GM21528 (cell line): Measurements from ENCODE around the gene USP9X.
"Not testable (repeated sequence)": the region's sequence is repeated elsewhere in the genome, so short reads cannot be mapped to it uniquely, and the experiment has no call there.

Experiments used
- ATAC-seq: cut with Tn5 transposase; IDR thresholded peaks from one replicate; pipeline ENCODE4 v1.9.1; 2021; ENCODE audit warnings: mild to moderate bottlenecking, moderate library complexity; ENCODE audit not compliant: unreplicated experiment, low FRiP score

The USP9X gene, protein sequence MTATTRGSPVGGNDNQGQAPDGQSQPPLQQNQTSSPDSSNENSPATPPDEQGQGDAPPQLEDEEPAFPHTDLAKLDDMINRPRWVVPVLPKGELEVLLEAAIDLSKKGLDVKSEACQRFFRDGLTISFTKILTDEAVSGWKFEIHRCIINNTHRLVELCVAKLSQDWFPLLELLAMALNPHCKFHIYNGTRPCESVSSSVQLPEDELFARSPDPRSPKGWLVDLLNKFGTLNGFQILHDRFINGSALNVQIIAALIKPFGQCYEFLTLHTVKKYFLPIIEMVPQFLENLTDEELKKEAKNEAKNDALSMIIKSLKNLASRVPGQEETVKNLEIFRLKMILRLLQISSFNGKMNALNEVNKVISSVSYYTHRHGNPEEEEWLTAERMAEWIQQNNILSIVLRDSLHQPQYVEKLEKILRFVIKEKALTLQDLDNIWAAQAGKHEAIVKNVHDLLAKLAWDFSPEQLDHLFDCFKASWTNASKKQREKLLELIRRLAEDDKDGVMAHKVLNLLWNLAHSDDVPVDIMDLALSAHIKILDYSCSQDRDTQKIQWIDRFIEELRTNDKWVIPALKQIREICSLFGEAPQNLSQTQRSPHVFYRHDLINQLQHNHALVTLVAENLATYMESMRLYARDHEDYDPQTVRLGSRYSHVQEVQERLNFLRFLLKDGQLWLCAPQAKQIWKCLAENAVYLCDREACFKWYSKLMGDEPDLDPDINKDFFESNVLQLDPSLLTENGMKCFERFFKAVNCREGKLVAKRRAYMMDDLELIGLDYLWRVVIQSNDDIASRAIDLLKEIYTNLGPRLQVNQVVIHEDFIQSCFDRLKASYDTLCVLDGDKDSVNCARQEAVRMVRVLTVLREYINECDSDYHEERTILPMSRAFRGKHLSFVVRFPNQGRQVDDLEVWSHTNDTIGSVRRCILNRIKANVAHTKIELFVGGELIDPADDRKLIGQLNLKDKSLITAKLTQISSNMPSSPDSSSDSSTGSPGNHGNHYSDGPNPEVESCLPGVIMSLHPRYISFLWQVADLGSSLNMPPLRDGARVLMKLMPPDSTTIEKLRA (N-terminal part only)

DNA sequence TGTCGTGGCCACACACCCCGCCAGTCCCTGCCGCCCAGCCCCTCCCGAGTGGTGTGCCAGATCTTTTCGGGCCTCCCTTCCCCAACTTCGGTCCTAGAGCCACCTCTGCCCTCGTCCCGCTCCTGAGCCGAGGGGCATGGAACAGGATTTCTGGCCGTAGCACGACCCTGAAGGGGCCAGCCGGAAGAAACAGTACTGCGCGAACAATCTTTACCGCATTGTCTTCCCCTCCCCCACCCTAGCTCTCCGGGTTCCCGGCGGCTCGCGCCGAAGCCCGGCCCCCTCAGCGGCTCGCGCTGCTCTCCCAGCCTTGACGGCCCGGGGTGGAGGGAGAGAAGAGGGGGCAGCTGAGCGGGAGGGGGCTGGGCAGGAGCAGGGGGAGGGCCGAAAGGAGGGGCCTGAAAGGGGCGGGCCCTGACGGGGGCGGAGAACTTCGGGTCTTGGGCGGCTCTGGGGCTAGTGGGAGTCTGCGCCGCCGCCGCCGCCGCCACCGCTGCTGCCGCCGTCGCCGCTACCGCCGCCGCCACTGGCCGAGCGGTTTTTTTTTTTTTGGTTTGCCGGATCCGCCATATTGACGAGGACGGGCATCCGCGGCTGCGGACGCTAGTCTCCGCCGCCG lies at the start of gene USP9X:
Gene USP9X (plus strand): TSS at position 553 of the 619 bp plus-strand sequence. CDS start 38,184 bp downstream, outside the sequence.
- peak; percentile 62 for ATAC-seq

DNA sequence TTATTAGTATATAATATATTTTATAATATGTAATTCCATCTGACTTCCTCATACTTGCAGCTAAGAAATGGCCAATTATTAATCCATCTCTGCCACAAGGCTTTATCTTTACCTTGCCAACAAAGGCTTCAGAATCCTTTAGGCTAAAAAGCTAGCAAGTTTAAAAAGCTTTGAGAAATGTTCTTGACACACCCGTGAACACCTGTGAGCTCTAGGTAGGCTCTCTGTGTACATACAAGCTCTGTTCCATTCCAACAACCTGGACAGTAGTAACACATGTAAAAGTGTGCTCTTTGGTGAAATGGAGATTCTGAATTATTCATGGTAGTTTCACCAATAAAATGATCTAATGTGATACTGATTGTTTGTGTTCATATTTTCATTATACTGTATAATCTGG lies 49.7 kb upstream of the USP9X start:
- ATAC-seq, result no peak

DNA sequence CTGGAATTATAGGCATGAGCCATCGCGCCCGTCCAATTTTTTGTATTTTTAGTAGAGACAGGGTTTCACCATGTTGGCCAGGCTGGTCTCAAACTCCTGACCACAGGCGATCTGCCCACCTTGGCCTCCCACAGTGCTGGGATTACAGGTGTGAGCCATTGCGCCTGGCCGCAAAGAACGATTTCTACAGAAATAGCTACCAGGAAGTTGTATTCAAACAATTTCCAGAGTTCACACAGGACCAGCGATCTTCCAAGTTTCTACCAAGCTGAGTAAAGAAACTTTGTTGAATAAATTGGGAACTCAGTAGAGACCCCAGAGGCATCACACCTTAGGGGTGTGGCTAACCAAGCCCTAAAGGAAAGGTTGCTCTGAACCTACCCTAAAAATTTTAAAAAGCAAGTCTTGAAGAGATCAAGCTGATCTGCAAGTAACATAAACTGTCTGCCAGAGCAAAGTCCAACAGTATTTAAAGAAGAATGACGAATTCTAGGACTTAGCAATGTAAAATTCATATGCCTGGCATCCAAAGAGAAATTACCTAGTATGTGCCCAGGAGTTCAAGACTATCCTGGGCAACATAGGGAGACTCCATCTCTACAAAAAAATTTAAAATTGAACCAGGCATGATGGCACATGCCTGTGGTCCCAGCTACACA lies 48.4 kb upstream of the USP9X start:
- ATAC-seq, result no peak

DNA sequence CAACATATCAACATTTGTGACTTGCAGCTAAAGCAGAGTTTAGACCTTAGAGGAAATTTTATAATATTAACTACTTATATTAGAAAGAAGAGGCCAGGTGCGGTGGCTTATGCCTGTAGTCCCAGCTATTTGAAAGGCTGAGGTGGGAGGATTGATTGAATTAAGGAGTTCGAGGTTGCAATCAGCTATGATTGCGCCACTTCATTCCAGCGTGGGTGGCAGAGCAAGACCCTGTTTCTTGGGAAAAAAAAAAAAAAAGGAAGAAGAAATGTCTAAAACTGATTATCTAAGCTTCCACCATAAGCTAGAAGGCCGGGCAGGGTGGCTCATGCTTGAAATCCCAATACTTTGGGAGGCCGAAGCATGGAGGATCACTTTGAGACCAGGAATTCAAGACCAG lies 42.0 kb upstream of the USP9X start:
- no peak for ATAC-seq

DNA sequence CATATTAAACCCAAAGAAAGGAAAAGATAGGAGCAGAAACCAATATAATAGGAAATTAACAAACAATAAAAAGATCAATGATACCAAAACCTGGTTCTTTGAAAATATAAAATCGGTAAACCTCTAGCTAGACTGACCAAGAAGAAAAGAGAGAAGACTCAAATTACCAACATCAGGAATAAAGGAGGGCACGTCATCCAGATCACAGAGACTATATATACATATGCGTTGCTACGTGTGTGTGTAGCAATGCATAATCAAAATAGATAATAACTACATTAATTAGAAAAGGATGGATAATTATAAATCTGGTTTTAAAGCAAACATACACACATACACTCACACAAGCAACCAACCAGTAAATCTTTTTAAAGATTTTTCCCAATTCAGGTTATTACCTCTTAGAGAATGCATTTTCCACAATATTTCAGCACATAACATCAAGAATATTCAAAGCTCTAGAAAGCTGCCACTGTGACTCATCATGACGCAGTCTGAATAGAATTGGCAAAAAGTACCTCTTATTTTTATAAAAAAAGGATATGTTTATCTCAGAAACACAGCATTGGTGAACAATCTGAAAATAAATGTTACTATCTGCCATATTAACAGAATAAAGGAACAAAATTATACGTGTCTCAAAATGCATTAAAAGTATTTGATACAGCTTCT lies 41.4 kb upstream of the USP9X start:
- no peak for ATAC-seq

DNA sequence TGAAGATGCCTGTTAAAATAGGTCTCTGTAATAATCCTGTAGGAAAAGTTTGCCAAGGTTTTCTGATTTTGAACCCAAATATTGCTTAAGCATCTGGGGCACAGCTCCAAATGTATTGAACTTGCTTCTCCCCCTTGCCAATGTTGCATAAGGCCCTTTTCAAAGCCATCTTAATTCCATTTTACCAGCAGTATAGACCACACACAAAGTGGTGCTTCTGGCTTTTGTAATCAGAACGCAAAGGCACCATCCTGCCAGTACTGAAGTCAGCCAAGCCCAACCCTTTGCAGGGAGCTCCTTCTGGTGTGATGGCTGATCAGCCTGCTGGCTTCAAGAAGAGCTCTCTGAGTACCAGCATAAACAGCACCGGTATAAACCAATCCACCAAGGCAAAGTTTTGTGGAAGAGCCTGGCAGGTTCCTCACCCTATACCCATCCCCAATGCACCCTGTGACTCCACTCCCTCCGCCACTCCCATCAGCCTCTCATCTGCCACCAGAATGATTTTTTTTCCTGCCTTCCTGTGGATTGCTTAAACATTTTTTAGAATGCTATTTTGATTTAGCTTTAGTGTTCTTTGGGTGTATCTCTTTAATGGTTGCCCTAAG lies 39.2 kb upstream of the USP9X start:
- no peak for ATAC-seq

DNA sequence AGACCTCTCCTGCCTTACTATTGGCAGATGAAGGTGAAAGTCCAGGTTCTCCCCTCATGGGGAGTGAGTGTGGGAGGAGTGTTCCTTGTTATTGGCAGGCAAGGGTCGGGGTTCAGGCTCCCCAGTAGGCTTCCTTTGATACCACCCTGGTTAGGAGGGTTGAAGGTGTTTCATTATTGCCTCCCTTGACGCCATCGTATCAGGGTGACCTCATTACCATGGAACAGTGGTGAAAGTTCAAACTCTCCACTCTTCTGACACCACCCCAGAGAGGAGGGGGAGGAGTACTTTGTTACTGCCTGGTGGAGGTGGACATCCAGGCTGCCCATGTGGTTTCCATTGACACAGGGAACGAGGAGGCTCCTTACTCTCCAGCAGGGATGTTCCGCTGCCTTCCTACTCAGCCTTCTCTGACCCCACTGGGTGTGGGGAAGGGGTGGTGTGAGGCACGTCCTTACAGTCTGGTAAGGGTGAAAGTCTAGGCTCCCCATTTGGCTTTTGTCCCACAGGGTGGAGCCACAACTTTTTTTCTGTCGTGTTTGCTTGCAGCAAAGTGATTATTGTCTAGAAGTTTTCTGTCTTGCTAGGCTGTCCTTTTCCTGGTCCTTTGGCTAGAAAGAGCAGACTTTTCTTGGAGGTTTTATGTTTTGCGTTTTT lies 37.2 kb upstream of the USP9X start:
- no peak for ATAC-seq

DNA sequence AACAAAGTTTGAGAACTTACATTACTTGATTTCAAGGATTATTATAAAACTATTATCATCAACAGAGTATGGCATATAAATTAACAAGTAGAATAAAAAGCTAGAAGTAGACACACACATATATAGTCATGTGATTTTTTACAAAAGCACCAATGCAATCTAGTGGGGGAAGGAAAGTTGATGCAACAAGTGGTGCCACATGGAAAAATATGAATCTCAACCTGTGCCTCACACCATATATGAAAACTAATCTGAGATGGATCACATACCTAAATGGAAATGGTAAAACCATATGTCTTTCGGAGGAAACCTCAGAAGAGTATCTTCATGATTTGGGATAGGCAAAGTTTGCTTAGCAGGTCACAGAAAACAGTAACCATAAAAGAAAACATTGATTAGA lies 34.9 kb upstream of the USP9X start:
- no peak for ATAC-seq

DNA sequence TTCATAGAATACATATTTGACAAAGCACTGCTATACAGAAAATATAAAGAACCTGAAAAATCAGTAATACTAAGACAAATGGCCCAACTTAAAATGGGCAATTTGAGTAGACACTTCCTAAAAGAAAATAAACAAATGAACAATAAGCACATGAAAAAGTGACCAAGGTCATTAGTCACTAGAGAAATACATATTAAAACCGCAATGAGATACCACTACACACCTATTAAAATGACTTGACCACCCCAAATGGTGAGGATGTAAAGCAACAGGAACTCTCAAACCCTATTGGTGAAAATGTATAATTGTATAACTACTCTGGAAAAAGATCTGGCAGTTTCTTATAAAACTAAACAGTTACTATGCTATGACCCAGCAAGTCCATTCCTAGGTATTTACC lies 34.0 kb upstream of the USP9X start:
- ATAC-seq, result no peak

DNA sequence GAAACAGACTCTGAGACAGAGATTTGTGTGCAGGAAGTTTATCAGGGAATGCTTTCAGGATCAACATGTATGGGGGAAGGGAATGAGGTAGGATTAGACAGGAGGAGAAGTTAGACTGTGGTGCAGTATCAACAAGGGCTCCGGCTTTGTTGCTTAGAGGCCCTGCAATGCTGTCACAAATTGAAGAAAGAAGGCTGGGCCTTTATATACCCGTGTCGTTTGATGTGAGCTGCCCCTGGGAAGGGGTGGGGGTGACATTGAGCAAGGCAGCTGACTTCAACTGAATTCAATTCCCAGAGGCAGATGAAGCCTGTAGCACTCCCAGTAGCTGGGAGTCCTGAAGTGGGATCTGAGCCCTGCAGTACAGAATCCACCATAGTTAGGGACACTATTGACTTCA lies 29.5 kb upstream of the USP9X start:
- no peak for ATAC-seq

DNA sequence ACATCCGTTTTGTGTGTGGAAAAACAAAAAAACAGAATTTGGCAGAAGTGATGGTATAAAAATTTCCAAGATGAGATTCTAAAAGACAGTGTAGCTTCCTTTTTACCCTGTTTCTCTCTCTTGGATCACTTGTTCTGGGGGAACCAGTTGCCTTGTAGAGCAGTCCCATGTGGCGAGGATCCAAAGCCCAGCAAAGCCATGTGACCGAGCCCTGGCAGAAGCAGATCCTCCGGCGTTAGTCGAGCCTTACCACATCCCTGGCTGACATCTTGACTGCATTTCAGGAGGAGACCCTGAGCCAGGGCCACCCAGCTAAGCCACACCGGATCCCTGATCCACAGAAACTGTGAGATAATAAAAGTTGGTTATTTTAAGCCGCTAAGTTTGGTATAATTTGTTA lies 22.0 kb upstream of the USP9X start:
- not testable (repeated sequence) for ATAC-seq

DNA sequence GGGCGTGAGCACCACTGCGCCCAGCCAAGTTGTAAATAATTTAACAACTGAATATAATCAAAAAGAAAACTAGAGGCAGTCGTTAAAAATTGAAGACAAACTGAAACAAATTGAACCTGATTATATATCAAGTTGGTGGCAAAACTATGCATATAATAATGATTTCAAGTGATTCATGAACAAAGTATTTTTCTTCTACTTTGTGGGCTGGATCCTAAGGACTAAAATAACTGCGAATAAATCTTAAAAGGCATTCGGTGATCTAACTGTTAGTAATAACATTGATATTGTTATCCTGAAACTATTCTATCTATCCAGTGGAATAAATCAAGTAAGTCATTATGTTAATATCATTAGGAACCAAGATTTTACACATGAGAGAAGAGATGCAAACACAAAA lies 21.2 kb upstream of the USP9X start:
- no peak for ATAC-seq

DNA sequence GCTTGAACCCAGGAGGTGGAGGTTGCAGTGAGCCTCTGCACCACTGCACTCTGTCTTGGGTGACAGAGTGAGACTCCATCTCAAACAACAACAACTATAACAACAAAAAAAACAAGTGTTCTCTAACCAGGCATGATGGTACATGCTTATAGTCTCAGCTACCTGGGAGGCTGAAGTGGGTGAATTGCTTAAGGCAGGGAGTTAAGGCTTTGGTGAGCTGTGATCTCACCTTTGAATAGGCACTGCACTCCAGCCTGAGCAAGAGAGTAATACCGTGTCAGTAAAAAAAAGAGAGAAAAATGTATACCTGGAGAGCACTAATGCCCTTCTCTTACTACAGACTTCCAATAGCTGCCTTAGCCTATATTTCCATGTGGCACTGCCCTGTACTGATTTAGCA lies 18.9 kb upstream of the USP9X start:
- ATAC-seq, result no peak

DNA sequence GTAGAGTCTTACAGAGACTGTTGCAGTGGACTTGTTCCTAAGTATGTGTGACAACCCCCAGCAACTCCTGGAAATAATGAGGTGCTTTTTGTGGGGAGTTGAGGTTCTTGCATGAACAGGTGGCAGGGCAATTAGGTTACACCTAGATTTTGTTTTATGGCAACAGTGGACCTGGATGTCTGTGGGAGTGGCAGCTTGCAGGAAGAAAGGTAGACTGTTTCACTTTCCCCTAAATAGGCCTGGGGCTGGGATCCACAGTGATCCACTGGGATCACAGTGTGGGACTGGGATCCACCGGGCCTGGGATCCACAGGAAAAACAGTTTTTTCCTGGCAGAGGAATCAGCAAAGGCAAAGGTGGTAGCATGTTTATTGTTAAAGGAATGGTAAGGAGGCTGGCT lies 18.3 kb upstream of the USP9X start:
- ATAC-seq, result no peak

DNA sequence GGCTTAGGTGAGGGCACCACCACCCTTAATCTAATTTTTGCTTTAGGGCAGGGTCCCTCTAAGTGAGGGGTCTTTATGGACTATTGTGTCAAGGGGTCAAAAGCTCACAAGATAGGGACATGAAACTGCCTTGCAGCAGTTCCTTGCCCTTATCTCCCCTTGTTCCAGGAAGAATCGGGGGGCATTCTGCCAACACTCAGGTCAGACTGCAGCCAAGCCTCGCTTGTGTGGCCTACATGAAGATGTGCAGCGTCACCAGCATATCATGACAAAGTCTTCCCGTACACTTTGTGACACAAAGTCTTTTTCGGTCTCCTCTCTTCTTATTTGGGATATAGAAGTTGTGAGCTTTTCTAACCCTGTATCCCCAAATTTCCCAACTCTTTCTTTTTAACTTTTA lies 17.5 kb upstream of the USP9X start:
- no peak for ATAC-seq

DNA sequence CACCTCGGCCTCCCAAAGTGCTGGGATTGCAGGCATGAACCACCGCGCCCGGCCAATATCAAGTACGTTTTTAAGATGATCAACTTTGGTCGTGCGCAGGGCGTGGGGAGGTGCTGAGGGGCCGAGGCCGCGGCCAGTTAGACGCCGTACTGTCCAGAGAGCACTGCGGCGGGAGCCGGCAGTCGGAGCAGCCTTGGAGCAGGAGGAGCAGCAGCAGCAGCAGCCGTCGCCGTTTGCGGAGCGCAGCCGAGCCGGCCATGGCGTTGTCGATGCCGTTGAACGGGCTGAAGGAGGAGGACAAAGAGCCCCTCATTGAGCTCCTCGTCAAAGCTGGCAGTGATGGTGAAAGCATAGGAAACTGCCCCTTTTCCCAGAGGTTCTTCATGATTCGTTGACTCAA lies 8.5 kb upstream of the USP9X start:
- ATAC-seq, result no peak

DNA sequence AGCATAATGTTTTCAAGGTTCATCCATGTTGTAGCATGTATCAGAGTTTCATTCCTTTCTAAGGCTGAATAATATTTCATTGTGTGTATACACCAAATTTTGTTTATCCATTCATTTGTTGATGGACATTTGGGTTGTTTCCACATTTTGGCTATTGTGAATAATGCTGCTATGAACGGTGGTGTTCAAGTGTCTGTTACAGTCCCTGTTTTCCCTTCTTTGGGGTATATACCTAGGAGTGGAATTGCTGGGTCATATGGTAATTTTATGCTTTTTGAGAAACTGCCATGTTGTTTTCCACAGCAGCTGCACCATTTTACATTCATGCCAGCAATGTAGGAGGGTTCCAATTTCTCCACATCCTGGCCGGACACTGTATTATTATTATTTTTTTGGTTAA lies 3.4 kb upstream of the USP9X start:
- no peak for ATAC-seq

DNA sequence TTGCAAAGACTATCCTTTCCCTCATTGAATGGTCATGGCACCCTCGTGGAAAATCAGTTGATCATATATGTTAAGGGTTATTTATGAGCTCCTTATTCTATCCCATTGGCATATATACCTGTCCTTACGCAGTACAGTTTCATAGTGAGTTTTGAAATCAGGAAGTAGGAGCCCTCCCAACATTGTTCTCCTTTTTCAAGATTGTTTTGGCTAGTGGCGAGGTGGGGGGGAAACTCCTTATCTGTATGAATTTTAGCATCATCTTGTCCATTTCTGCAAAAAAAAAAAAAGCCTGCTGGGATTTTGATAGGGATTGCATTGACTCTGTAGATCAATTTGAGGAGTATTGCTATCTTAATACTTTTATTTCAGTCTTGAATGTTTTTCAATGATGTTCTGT lies 2.5 kb upstream of the USP9X start:
- no peak for ATAC-seq
